ENCODE measurements around the gene MID1IP1.

DNA sequence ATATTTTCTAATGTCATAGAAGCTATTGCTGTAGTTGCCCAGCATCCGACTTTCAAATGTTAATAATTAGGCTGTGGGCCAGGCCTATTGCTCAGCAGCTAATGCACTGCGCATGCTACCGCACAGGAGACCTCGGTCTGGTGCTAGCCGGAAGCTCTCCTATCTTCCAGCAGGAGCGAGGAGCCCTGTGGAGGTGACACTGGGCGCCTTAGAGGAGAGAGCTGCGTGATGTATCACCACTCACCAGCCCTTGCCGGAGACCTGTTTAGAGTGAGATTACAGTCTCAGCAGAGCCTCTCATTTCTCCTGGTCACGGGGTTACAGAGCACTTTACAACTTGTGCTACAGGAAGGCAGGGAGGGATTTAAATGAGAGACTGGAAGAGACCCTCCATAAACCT lies 31.1 kb upstream of the MID1IP1 start:
- TF ChIP-seq, protein P1, sequence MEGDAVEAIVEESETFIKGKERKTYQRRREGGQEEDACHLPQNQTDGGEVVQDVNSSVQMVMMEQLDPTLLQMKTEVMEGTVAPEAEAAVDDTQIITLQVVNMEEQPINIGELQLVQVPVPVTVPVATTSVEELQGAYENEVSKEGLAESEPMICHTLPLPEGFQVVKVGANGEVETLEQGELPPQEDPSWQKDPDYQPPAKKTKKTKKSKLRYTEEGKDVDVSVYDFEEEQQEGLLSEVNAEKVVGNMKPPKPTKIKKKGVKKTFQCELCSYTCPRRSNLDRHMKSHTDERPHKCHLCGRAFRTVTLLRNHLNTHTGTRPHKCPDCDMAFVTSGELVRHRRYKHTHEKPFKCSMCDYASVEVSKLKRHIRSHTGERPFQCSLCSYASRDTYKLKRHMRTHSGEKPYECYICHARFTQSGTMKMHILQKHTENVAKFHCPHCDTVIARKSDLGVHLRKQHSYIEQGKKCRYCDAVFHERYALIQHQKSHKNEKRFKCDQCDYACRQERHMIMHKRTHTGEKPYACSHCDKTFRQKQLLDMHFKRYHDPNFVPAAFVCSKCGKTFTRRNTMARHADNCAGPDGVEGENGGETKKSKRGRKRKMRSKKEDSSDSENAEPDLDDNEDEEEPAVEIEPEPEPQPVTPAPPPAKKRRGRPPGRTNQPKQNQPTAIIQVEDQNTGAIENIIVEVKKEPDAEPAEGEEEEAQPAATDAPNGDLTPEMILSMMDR (IDR thresholded peaks at IDR 0.05) = no peak
- TF ChIP-seq POLR2A (IDR thresholded peaks at IDR 0.05) = no peak
